ENCODE data around the gene AHI1.

- TF ChIP-seq POLR2A (IDR thresholded peaks at IDR 0.05; ENCODE audit: low read length) (no peak), GATA1 (IDR thresholded peaks at IDR 0.05; ENCODE audit: low read depth, low read length) (no peak)
Observed at GRCh38 chr6:135474362-135474761, 23.2 kb downstream of the AHI1 start.
